Activated CD8-positive, alpha-beta T cell treated with anti-CD3 and anti-CD28 coated beads for 36 hours (primary cell): ENCODE data around the gene REN. TPM values are rescaled to one million over a fixed set of nuclear protein-coding genes. Genes with fewer than 3 reads are reported as not detected.

Source experiments
- ATAC-seq: fragments of 200-7000 bp; cut with Tn5 transposase; one replicate; pipeline ENCODE4 v1.10.0; 2021; ENCODE audit warnings: mild to moderate bottlenecking, moderate library complexity
- CTCF ChIA-PET: fragments of 350-600 bp; sonication (Branson Sonifier 250); formaldehyde crosslinking; loops from one replicate; lab custom pipeline; 2021; ENCODE audit warnings: antibody characterized with exemption; lab: Charles Lee
- POLR2A ChIA-PET: fragments of 350-600 bp; sonication (Branson Sonifier 250); formaldehyde crosslinking; loops from one replicate; lab custom pipeline; 2021; ENCODE audit warnings: antibody characterized with exemption; lab: Charles Lee
- DNase-seq: peaks from one replicate; pipeline ENCODE4 v3.0.0-alpha.2; 2020
- H3K27ac Mint-ChIP-seq: one replicate; pipeline ENCODE4 v1.8.0; 2021; ENCODE audit warnings: mild to moderate bottlenecking, mixed read lengths
- H3K27me3 Mint-ChIP-seq: one replicate; pipeline ENCODE4 v1.8.0; 2021; ENCODE audit warnings: mixed read lengths
- H3K36me3 Mint-ChIP-seq: one replicate; pipeline ENCODE4 v1.8.0; 2021; ENCODE audit warnings: low read depth, mixed read lengths
- H3K4me1 Mint-ChIP-seq: one replicate; pipeline ENCODE4 v1.8.0; 2021; ENCODE audit warnings: low read depth, mixed read lengths
- H3K4me3 Mint-ChIP-seq: one replicate; pipeline ENCODE4 v1.8.0; 2021; ENCODE audit warnings: mild to moderate bottlenecking, moderate library complexity, mixed read lengths
- H3K9me3 Mint-ChIP-seq: one replicate; pipeline ENCODE4 v1.8.0; 2021; ENCODE audit warnings: mixed read lengths
- CTCF ChIP-seq: fragments of 200-600 bp; IDR thresholded peaks from one replicate; pipeline ENCODE4 v1.8.0; 2022; ENCODE audit warnings: antibody characterized with exemption, mild to moderate bottlenecking
- intact Hi-C: fragments of 100-400 bp; cut with micrococcal nuclease; formaldehyde crosslinking; loops from one replicate; pipeline ENCODE4 v1.10.0; 2022
- total RNA-seq, 2 experiments: library from RNA; stranded (reverse); gene quantifications; one replicate each; pipeline ENCODE4 v1.2.3, GENCODE V29; 2021

Gene REN
- total RNA-seq, 2 experiments from 2014 or later = not detected

- no peak overlapping the region for H3K27ac Mint-ChIP-seq
- ATAC-seq (no peak), DNase-seq (no peak)
- H3K36me3 Mint-ChIP-seq = no peaks in the 10 kb centered on the region
- H3K4me3 Mint-ChIP-seq = no peak overlapping the region
- H3K4me1 Mint-ChIP-seq = peaks cover 3% of the 10 kb centered on the region
- ChIA-PET CTCF (interaction anchor here (2.6 kb wide), 1 partner anchor 51 kb away, joined by 8 read pairs; no protein-coding TSS in a partner anchor), POLR2A (no interaction called here)
- H3K9me3 Mint-ChIP-seq = no peaks in the 10 kb centered on the region
- H3K27me3 Mint-ChIP-seq = peaks cover 4% of the 10 kb centered on the region
- intact Hi-C loops = no loop called here
- no peak for TF ChIP-seq CTCF
These were observed 10.3 kb downstream of the REN start for GRCh38 chr1:204155881-204156280.

- Mint-ChIP-seq H3K27ac (no peak overlapping the region), H3K27me3 (no peaks in the 10 kb centered on the region), H3K36me3 (no peaks in the 10 kb centered on the region), H3K9me3 (no peaks in the 10 kb centered on the region), H3K4me1 (peaks cover 3% of the 10 kb centered on the region), H3K4me3 (no peak overlapping the region)
- no peak for TF ChIP-seq CTCF
- intact Hi-C loops = no loop called here
- CTCF ChIA-PET = interaction anchor here (1.0 to 2.6 kb wide), 3 partner anchors 8 to 209 kb away, joined by 3 to 8 read pairs (median 6); no protein-coding TSS in a partner anchor
- no peak for DNase-seq
- POLR2A ChIA-PET = no interaction called here
- ATAC-seq = no peak
These were observed 11.4 kb downstream of the REN start for GRCh38 chr1:204154568-204155255.

- H3K27me3 Mint-ChIP-seq = no peaks in the 10 kb centered on the region
- no peaks in the 10 kb centered on the region for H3K36me3 Mint-ChIP-seq
- DNase-seq (no peak), ATAC-seq (no peak)
- H3K4me1 Mint-ChIP-seq = peaks cover 3% of the 10 kb centered on the region
- intact Hi-C loops = no loop called here
- H3K27ac Mint-ChIP-seq = no peak overlapping the region
- ChIA-PET POLR2A (no interaction called here), CTCF (interaction anchor here (1.0 to 2.6 kb wide), 2 partner anchors 13 to 53 kb away, joined by 3 to 8 read pairs; no protein-coding TSS in a partner anchor)
- no peak overlapping the region for H3K4me3 Mint-ChIP-seq
- no peaks in the 10 kb centered on the region for H3K9me3 Mint-ChIP-seq
- no peak for TF ChIP-seq CTCF
These were observed 12.5 kb downstream of the REN start for GRCh38 chr1:204153667-204154066.

GRCh38 chr1:204152310-204153044 is 13.7 kb downstream of the REN start:
- no peak for TF ChIP-seq CTCF
- intact Hi-C loops = no loop called here
- POLR2A ChIA-PET = interaction anchor here (0.8 kb wide), 1 partner anchor 214 kb away, joined by 3 read pairs; no protein-coding TSS in a partner anchor
- peak; percentile 21 for DNase-seq
- ATAC-seq = peak; percentile 15
- no peak overlapping the region for H3K27ac Mint-ChIP-seq
- H3K36me3 Mint-ChIP-seq = no peaks in the 10 kb centered on the region
- H3K9me3 Mint-ChIP-seq = no peaks in the 10 kb centered on the region
- H3K4me1 Mint-ChIP-seq = peaks cover 3% of the 10 kb centered on the region
- CTCF ChIA-PET = interaction anchor here (0.9 to 2.8 kb wide), 5 partner anchors 10 to 246 kb away, joined by 3 to 19 read pairs (median 7); no protein-coding TSS in a partner anchor
- H3K4me3 Mint-ChIP-seq = peak overlapping the region; percentile 67
- H3K27me3 Mint-ChIP-seq = no peaks in the 10 kb centered on the region
